NCI-H1694 treated with DMSO at 0.1 percent for 48 hours (cell line): ENCODE data around the gene LASP1NB.
"Not testable (repeated sequence)": the region's sequence is repeated elsewhere in the genome, so short reads cannot be mapped to it uniquely, and the experiment has no call there.

Source experiments
- DNase-seq: peaks from one replicate; lab custom pipeline; 2025; lab: John Stamatoyannopoulos, UW

Gene LASP1NB

DNA sequence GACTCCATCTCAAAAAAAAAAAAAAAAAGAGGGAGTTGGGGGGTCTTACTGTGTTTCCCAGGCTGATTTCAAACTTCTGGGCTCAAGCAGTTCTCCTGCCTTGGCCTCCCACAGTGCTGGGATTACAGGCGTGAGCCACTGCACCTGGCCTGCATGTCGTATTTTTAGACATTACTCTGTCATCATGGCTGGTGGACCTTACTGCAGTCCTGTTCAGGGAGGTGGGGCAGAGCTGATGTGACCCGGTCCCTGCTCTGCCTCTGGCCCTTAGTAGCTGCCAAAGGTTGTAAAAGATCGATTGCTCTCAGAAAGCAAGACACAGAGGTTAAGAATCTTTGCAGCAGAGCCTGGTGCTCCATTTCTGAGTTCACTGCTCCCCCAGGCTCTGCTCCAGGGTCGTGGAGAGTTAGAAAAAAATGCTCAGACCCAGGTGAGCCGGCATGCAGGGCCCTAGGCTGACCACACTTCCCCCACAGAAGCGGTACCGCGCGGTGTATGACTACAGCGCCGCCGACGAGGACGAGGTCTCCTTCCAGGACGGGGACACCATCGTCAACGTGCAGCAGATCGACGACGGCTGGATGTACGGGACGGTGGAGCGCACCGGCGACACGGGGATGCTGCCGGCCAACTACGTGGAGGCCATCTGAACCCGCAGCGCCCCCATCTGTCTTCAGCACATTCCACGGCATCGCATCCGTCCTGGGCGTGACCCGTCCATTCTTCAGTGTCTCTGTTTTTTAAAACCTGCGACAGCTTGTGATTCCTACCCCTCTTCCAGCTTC lies 7.1 kb upstream of the LASP1NB start:
- no peak for DNase-seq

DNA sequence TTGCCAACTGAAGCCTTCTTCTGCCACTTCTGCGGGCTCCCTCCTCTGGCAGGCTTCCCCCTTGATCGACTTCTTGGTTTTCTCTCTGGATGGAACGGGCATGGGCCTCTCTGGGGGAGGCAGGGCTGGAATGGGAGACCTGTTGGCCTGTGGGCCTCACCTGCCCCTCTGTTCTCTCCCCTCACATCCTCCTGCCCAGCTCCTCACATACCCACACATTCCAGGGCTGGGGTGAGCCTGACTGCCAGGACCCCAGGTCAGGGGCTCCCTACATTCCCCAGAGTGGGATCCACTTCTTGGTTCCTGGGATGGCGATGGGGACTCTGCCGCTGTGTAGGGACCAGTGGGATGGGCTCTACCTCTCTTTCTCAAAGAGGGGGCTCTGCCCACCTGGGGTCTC lies 6.5 kb upstream of the LASP1NB start:
- DNase-seq = no peak

DNA sequence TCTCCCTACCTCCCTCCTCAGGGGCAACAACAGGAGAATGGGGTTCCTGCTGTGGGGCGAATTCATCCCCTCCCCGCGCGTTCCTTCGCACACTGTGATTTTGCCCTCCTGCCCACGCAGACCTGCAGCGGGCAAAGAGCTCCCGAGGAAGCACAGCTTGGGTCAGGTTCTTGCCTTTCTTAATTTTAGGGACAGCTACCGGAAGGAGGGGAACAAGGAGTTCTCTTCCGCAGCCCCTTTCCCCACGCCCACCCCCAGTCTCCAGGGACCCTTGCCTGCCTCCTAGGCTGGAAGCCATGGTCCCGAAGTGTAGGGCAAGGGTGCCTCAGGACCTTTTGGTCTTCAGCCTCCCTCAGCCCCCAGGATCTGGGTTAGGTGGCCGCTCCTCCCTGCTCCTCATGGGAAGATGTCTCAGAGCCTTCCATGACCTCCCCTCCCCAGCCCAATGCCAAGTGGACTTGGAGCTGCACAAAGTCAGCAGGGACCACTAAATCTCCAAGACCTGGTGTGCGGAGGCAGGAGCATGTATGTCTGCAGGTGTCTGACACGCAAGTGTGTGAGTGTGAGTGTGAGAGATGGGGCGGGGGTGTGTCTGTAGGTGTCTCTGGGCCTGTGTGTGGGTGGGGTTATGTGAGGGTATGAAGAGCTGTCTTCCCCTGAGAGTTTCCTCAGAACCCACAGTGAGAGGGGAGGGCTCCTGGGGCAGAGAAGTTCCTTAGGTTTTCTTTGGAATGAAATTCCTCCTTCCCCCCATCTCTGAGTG lies 5.9 kb upstream of the LASP1NB start:
- DNase-seq = no peak

DNA sequence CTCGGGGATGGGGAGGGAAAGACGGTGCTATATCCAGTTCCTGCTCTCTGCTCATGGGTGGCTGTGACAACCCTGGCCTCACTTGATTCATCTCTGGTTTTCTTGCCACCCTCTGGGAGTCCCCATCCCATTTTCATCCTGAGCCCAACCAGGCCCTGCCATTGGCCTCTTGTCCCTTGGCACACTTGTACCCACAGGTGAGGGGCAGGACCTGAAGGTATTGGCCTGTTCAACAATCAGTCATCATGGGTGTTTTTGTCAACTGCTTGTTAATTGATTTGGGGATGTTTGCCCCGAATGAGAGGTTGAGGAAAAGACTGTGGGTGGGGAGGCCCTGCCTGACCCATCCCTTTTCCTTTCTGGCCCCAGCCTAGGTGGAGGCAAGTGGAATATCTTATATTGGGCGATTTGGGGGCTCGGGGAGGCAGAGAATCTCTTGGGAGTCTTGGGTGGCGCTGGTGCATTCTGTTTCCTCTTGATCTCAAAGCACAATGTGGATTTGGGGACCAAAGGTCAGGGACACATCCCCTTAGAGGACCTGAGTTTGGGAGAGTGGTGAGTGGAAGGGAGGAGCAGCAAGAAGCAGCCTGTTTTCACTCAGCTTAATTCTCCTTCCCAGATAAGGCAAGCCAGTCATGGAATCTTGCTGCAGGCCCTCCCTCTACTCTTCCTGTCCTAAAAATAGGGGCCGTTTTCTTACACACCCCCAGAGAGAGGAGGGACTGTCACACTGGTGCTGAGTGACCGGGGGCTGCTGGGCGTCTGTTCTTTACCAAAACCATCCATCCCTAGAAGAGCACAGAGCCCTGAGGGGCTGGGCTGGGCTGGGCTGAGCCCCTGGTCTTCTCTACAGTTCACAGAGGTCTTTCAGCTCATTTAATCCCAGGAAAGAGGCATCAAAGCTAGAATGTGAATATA lies 4.8 kb upstream of the LASP1NB start:
- no peak for DNase-seq

DNA sequence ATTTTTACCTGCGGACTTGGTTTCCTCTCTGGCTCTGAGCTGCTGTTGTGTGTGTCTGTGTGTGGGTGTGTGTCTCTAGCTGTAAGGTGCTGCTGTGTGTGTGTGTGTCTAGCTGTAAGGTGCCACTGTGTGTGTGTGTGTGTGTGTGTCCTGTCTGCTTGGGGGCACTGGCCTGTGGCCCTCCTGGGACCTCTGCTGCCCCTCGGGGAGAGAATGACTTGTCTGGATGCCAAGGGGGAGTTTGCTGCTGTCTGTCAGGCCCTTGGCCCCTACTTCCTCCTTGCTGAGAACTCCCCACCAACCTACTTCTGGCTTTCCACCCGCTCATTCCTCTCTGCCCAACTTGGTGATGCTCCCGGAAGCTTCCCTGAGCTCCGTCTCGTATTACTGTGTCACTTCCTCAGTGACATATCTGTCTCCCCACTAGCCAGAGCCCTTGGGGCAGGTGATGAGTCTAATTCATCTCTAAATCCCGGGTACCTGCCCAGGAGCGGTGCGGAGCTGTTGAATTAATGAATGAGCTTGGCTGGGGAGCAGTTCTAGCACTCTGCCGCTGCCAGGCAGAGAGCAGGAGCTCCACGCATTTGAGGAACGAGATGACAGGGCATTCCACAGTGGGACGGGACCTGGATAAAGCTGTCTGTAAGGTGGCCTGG lies 3.5 kb upstream of the LASP1NB start:
- no peak for DNase-seq

DNA sequence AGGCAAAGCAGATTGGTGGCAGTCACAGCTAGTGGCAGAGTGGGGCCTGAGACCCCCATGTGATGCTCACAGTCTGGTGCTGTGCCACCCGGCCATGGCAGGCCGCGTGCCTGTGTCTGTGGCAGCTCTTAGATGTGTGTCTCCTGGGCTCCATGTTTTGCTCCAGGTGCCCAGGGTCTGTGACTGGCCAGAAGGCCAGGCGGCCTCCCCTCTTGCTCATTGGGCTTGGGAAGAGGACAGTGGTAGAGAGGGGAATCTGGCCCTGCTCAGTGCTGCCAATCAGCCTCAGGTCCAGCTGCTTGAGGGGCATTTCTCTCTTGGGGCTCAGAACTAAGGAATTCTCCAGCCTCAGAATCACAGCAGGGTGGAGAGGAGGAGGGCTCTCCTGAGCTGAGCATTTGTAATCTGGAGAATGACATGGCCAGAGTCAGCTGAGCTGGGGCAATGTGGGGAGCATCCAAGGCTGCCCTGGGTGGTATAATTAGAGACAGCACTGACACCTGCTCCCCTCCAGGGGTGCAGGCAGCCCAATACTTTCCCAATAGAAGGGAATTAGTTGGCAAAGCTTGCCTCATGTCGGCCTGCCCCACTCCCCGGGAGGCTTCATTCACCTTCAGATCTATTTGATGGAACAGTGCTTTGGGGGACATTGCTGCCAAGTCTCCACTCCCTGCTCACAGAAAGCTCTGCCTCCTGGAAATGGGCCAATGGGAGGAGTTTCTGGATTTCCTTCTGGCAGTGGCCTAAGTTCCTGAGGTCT lies 2.7 kb upstream of the LASP1NB start:
- DNase-seq = peak; percentile 7

DNA sequence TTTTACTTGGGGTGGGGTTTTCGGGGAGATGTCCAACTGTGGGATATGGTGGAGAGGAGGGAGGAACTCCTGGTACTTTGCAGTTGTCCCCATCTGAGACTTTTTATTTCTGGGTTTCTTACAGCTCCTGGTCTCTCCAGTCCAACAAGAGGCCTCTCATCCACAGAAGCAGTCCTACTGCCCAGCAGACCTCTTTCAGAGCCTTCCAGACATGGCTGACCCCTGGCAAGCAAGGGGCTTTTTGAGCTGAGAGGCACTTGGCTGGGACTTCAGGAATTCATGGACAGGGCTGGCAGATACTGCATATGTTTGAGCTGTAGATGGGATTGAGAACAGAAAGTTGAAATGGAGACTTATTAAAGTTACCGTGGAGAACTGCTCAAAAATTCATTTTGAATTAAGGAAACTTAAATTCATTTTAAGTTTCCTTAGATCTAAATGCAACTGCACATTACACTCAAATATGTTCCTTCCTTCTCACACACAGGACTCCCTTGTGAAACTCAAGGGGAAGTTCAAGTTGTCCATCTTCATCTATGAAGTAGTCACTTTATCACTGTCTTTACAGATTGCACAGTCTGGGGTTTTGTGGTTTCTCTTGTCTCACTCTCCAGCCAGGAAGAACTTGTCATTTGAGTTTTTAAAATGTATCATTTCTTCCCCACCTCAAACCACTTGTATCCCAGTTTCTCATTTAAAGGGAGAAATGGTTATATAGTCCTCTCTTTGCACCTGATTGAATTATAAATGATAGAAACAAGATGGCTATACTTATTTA lies 1.1 kb downstream of the LASP1NB start:
- no peak for DNase-seq

- not testable (repeated sequence) for DNase-seq
Observed at GRCh38 chr17:38930782-38931181, 5.4 kb downstream of the LASP1NB start.

GRCh38 chr17:38933962-38934361 lies 8.5 kb downstream of the LASP1NB start:
- DNase-seq = not testable (repeated sequence)

GRCh38 chr17:38939987-38940386 lies 14.6 kb downstream of the LASP1NB start:
- DNase-seq = no peak

- no peak for DNase-seq
Observed at GRCh38 chr17:38940404-38940803, 15.0 kb downstream of the LASP1NB start.

- peak; percentile 21 for DNase-seq
Observed at GRCh38 chr17:38942696-38943334, 17.4 kb downstream of the LASP1NB start.

DNA sequence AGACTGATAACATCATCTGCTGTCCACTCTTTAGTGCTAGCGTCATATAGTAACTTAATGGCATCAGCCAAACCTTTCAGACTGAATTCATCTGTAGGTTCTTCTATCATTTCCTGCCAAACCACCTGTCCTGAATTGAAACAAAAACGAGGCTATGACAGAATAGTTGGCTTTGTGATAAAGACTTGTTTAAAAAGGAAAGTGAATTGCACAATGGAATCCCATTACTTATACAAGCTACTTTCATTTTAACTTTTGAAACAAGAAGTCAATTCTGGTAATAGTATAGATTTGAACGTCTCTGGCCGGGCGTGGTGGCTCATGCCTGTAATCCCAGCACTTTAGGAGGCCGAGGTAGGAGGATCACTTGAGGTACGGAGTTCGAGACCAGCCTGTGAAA lies 18.2 kb downstream of the LASP1NB start:
- DNase-seq = no peak

GRCh38 chr17:38947189-38947588 lies 21.8 kb downstream of the LASP1NB start:
- no peak for DNase-seq

- DNase-seq = not testable (repeated sequence)
Observed at GRCh38 chr17:38953800-38954199, 28.4 kb downstream of the LASP1NB start.

GRCh38 chr17:38958326-38958725 lies 32.9 kb downstream of the LASP1NB start:
- DNase-seq = no peak

DNA sequence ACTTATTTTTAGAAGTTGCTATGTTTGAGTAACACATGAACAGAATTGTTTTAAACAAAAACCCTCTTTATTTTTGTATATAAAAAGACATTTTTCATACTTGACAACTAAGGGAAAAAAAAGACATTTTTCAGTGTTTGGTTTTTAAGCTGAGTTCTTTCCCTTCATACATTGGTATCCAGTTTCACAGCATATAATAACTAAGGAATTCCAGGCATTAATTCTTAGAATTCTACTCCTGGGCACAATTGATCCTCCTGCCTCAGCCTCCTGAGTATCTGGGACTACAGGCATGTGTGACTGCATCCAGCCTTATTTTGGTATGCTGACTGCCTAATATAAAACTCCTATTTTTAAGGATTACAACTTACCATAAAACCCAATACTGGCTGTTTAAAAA lies 33.3 kb downstream of the LASP1NB start:
- no peak for DNase-seq

DNA sequence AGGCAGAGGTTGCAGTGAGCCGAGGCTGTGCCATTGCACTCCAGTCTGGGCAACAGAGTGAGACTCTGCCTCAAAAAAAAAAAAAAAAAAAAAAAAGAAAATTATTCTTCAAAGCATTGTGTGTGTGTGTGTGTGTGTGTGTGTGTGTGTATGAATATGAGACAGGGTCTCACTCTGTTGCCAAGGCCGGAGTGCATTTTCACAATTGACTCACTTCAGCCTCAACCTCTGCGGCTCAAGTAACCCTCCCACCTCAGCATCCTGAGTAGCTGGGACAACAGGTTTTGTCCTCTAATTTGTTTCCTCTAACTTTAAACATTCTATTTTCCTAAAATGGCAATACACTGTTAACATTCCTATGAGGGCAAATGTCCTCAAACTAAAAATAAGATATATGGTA lies 34.1 kb downstream of the LASP1NB start:
- no peak for DNase-seq

GRCh38 chr17:38960402-38960801 lies 35.0 kb downstream of the LASP1NB start:
- DNase-seq = no peak

DNA sequence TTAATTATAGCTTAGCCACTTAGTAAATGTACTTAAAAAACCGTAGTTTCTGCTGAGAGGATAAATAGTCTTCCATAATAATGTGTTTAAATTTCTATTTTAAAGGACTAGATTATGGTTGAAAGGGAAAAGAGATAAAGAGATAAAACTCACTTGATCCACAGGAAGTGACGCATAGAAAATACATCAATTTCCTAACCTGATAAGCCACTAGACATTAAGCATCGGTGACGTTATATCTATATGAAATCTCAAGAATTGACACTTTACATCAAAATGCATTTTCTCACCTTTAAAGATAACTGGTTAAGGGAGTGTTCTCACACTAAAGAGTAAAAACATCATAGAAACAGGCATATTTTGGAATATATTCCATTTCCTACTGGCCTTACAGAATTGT lies 36.0 kb downstream of the LASP1NB start:
- no peak for DNase-seq
